Frontal cortex (tissue), 4 donors: ENCODE measurements around the gene TMEM198. TPM values are rescaled to one million over a fixed set of nuclear protein-coding genes. Genes with fewer than 3 reads are reported as not detected.

Experiments
- DNase-seq, 2 donors: peaks; one replicate each; pipeline ENCODE4 v3.0.0; 2012; ENCODE audit warnings: low spot score in 2 of 2
- FAIRE-seq: peaks from 2 replicates; lab custom pipeline; 2012; peaks lifted over from hg19 to GRCh38; lab: Jason Lieb, UNC
- total RNA-seq: library from RNA; depleted of rRNA; stranded (reverse); fragments of >200 nt; gene quantifications from one replicate; pipeline ENCODE4 v1.2.3, GENCODE V29; 2014
- donor health status: control.
- donor health status: control.
- donor health status: control.

Gene TMEM198
- total RNA-seq, 1 donor from 2014 or later: 14.7 TPM

- FAIRE-seq: no peak
- no peak for DNase-seq
These were observed 35.4 kb upstream of the TMEM198 start for GRCh38 chr2:219508444-219508734.

GRCh38 chr2:219508971-219509779 is 34.7 kb upstream of the TMEM198 start:
- FAIRE-seq: no peak
- DNase-seq: no peak

- DNase-seq (peak; percentile 66 to 71), FAIRE-seq (no peak)
These were observed 33.9 kb upstream of the TMEM198 start for GRCh38 chr2:219509780-219510511.

GRCh38 chr2:219510512-219511135 is 33.2 kb upstream of the TMEM198 start:
- FAIRE-seq (no peak), DNase-seq (no peak)

- no peak for DNase-seq
- FAIRE-seq: no peak
These were observed 32.1 kb upstream of the TMEM198 start for GRCh38 chr2:219511547-219512325.

GRCh38 chr2:219512524-219513216 is 31.2 kb upstream of the TMEM198 start:
- DNase-seq: no peak
- no peak for FAIRE-seq

GRCh38 chr2:219513787-219514186 is 30.0 kb upstream of the TMEM198 start:
- DNase-seq: no peak
- FAIRE-seq: no peak

GRCh38 chr2:219514196-219514761 is 29.5 kb upstream of the TMEM198 start, which contains the start of gene ASIC4:
TSS of gene ASIC4 (plus strand) at chr2:219514482. CDS start at chr2:219514725, 243 bp downstream.
- peak in 1 of 2 donors; percentile 60 for DNase-seq

GRCh38 chr2:219514836-219515235 is 29.0 kb upstream of the TMEM198 start:
- FAIRE-seq: no peak

More at GRCh38 chr2:219514196-219514761, 29.5 kb upstream of the TMEM198 start, which contains the start of gene ASIC4:
- no peak for FAIRE-seq

GRCh38 chr2:219515874-219516629 is 27.8 kb upstream of the TMEM198 start:
- FAIRE-seq (no peak), DNase-seq (no peak)

More at GRCh38 chr2:219514836-219515235, 29.0 kb upstream of the TMEM198 start:
- no peak for DNase-seq

GRCh38 chr2:219516888-219517287 is 26.9 kb upstream of the TMEM198 start:
- no peak for FAIRE-seq
- no peak for DNase-seq

- DNase-seq: no peak
- no peak for FAIRE-seq
These were observed 25.7 kb upstream of the TMEM198 start for GRCh38 chr2:219517954-219518778.

GRCh38 chr2:219519526-219519916 is 24.3 kb upstream of the TMEM198 start:
- FAIRE-seq (no peak), DNase-seq (no peak)

- no peak for DNase-seq
- FAIRE-seq: no peak
These were observed 23.7 kb upstream of the TMEM198 start for GRCh38 chr2:219520079-219520478.

GRCh38 chr2:219521066-219521880 is 22.6 kb upstream of the TMEM198 start:
- no peak for FAIRE-seq
- peak in 1 of 2 donors; percentile 64 for DNase-seq
